Stimulated activated CD4-positive, alpha-beta T cell treated with anti-CD3 and anti-CD28 coated beads, Interleukin-4, amount 100 ng/mL, for 4 hours (primary cell): ENCODE results near the gene ANKRD61.
A peak's percentile ranks its signal among the peaks of the same experiment; 100 is the strongest.
"Not testable (repeated sequence)": the region's sequence is repeated elsewhere in the genome, so short reads cannot be mapped to it uniquely, and the experiment has no call there.

Experiments used
- DNase-seq, 2 experiments: peaks; one replicate each; pipeline ENCODE4 v3.0.0-alpha.2; 2020

ANKRD61 gene

GRCh38 chr7:6030988-6031387, at the start of gene ANKRD61:
TSS of gene ANKRD61 (plus strand) at chr7:6031376. CDS start at chr7:6031376, 0 bp downstream.
- DNase-seq: no peak

- not testable (repeated sequence) for DNase-seq
These were observed 44.1 kb upstream of the ANKRD61 start for GRCh38 chr7:5987061-5987460.

GRCh38 chr7:5997210-5997808, 33.9 kb upstream of the ANKRD61 start:
- peak in 1 of 2 experiments; percentile 45 for DNase-seq

GRCh38 chr7:6007386-6007785, 23.8 kb upstream of the ANKRD61 start:
- DNase-seq: no peak

- not testable (repeated sequence) for DNase-seq
These were observed 23.2 kb upstream of the ANKRD61 start for GRCh38 chr7:6007835-6008590.

GRCh38 chr7:6008668-6009611, 22.2 kb upstream of the ANKRD61 start, which contains the start of the genes AIMP2 and PMS2:
TSS of gene AIMP2 (plus strand) at chr7:6009272. CDS start at chr7:6009364, 92 bp downstream.
TSS of gene PMS2 (minus strand) at chr7:6009049. CDS start at chr7:6009019, 30 bp downstream.
- DNase-seq: peak; percentile 93 to 97

GRCh38 chr7:6010370-6010769, 20.8 kb upstream of the ANKRD61 start:
- not testable (repeated sequence) for DNase-seq

GRCh38 chr7:6011541-6011940, 19.6 kb upstream of the ANKRD61 start:
- no peak for DNase-seq

GRCh38 chr7:6012355-6013104, 18.6 kb upstream of the ANKRD61 start:
- no peak for DNase-seq

- no peak for DNase-seq
These were observed 15.1 kb upstream of the ANKRD61 start for GRCh38 chr7:6015917-6016652.

GRCh38 chr7:6016653-6016966, 14.6 kb upstream of the ANKRD61 start:
- DNase-seq: no peak

GRCh38 chr7:6020371-6021286, 10.5 kb upstream of the ANKRD61 start:
- no peak for DNase-seq

- DNase-seq: no peak
These were observed 8.5 kb upstream of the ANKRD61 start for GRCh38 chr7:6022707-6023106.

GRCh38 chr7:6023974-6024435, 7.2 kb upstream of the ANKRD61 start:
- DNase-seq: no peak

GRCh38 chr7:6026011-6026819, 5.0 kb upstream of the ANKRD61 start:
- DNase-seq: peak; percentile 43 to 54

- no peak for DNase-seq
These were observed 4.3 kb upstream of the ANKRD61 start for GRCh38 chr7:6026820-6027311.

GRCh38 chr7:6027806-6028365, 3.3 kb upstream of the ANKRD61 start:
- DNase-seq: no peak

GRCh38 chr7:6028563-6028962, 2.6 kb upstream of the ANKRD61 start:
- no peak for DNase-seq

- no peak for DNase-seq
These were observed 391 bp downstream of the ANKRD61 start for GRCh38 chr7:6031567-6031966.
